T follicular helper cell (primary cell): Measurements from ENCODE around the gene SCTR.
"Not testable (repeated sequence)": the region's sequence is repeated elsewhere in the genome, so short reads cannot be mapped to it uniquely, and the experiment has no call there.

Experiments
- DNase-seq: peaks from one replicate; pipeline ENCODE4 v3.0.0-alpha.2; 2020; ENCODE audit warnings: low read depth

SCTR gene

DNA sequence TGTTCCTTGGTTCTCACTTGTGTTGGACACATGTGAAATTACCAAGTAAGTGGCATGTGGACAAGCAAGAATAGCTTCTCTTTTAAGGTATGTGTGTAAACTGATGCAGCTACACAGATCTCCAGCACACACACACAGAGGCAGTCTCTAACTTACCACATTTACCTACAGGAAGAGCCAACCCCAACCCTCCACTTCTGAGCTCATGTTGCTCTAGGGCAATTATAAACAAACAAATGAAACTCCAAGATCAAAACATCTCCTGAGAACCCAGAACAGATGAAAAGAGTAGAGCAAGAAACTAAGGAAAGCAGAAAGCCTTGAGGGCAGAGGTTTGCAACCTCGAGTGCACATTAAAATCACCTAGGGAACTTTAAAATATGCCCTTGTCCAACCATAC lies 108.7 kb downstream of the SCTR start:
- DNase-seq, result no peak

DNA sequence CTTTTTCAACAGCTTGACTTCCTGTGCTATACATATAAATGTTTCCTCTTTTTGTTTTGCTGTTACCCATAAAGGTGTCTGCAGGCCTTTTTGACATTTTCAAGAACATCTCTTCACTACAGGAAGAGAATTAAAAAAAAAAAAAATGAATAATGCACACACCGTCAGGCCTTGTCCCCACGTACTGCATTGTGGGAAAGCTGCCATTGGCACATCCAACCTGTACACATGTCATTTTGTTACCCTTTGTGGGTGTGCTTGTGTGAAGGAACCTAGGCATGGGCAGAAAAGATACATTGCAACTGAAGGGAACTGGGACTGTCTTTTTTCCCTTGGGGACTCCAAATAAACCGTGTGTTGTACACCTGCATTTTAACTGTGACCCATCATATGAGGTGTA lies 109.4 kb downstream of the SCTR start:
- no peak for DNase-seq

DNA sequence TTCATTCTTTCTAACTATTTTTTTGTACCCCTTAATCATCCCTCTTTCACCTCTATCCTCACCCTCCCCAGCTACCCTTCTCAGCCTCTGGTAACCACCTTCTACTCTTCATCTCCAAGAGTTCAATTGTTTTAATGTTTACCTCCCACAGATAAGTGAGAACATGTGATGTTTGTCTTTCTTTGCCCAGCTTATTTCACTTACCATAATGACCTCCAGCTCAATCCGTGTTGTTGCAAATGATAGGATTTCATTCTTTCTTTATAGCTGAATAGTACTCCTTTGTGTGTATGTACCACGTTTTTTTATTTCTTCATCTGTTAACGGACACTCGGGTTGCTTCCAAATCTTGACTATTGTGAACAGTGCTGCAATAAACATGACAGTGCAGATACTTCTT lies 114.8 kb downstream of the SCTR start:
- DNase-seq, result no peak

DNA sequence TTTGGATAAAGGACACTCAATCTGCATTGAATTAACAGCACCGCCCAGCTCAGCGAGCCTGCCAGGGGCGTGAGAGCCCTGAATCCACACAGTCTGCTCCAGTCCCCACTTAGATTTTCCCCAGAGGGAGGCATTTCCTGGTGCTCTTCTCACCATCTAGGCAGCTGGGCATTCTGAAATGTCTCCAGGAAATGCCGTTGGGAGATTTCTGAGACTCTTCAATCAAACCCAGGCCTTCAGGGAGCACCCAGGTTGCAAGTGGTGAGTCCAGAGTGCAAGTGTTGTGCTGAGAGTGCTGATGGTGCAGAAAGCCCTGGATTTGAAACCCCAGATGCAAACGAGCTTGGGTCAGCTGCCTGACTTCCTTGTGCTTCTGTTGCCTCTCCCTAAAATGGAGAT lies 116.1 kb downstream of the SCTR start:
- DNase-seq, result no peak

DNA sequence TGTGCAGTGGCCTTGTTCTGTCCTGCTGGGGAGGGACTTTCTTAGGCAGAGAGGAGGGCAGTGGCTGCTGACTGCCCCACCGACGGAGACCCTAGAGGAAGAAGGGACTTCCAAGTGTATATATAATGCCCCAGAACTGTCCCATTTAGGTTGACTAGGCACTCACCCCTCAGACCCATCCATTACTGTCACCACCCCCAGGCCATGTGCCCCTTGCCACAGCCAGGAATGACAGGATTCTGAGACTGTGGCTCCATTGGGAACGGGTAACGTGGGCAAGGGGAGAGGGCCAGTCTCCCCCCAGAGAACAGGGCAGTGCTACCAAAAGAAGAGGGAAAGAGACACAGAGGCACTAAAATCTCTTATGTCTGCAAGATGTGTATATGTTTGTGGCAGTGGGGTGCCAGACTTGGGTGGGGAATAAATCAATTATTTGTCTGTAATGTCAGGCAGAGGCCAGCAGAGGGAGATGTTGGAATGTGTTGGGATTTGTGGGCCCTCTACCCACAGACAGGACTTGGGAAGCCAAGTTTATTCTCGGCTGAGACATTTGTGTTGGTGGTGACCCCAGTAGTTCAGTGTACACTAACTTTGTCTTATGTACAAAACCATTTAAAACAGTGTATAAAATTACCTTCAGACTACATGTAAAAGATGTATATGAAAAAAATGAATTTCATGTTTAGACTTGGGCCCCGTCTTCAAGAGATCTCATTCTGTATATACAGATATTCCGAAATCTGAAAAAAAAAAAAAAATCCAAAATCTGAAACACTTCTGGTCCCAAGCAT lies 116.7 kb downstream of the SCTR start:
- no peak for DNase-seq

DNA sequence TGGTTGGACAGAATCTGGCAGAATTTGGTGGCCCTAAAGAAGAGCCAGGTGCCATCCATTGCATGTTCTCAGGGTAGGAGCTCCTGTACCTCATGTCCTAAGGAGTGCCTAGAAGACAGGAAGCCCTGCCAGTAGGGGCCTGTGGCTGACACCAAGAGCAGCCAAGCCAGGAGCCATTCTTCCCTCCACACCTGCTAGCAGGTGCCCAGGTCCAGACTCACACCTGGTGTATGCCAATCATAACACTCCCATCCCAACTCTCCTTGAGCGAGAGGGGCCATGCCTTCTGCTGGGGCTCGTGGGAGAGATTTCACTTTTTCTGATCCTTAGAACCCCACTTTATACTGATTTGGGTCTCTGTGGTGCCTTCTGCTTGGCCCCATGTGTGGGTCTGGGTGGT lies 119.1 kb downstream of the SCTR start:
- DNase-seq, result no peak

DNA sequence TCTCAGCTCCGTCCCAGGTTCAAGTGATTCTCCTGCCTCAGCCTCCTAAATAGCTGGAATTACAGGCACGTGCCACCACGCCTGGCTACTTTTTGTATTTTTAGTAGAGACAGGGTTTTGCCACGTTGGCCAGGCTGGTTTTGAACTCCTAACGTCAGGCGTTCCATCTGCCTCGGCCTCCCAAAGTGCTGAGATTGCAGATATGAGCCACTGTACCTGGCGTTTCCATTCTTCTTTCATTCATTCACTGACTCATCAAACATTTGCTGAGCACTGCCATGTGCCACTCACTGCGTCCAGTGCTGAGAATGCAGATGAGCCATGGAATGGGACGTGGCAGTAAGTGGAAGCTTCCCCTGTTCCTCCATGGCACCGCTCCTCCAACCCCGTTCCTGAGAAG lies 120.7 kb downstream of the SCTR start:
- DNase-seq, result not testable (repeated sequence)

DNA sequence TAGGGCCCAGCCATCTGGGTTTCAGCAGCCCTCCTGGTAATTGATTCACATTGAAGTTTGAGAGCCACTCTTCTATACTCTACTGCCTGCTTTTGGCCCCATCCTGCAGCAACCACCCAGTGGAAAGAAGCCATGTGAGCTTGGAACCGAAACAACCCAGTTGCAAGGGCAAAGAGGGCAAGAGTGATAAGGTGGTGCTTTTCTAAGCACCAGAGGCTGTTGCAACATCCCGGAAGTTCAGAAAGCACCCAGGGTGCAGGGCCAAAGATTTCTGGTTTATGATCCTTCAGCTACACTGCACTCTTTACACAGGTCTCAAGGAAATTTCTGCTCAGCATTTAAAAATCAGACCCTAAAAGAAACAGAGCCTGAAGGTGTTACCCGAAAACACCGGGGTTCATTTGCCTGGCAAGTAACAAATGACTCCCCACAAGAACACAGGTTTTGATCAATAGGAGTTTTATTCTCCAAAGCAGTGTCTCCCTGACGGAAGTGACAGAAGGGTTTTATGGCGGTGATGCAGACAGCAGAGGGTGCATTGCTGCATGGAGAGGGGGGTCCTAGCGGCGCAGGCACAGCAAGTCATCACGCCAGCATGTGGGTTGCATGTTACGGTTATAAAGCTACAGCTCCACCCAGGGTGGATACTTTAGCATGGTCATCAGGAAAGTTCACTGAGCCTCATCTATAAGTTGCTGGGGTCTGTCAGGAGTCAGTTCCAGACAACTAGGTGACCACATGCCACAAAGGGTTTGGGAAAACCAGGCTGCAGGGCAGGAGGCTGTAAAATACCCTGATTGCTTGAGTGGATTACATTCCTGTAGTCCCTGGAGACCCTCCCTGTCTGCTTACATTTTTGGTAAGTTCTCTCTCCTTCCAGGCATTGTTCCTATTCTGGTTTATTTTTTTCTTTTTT lies 121.4 kb downstream of the SCTR start:
- DNase-seq, result no peak

DNA sequence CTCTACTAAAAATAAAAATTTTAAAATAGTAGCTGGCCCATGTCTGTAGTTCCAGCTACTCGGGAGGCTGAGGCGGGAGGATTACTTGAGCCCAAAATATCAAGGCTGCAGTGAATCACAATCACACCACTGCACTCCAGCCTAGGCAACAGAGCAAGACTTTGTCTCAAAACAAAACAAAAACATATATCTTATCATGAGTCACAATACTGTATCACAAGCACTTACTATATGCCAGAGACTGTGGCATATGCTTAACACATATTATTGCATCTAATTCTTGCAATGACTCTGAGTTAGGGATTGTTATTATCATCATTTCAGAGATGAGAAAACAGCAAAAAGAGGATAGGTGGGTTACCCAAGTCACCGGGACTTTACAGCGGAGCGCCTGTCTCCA lies 122.2 kb downstream of the SCTR start:
- no peak for DNase-seq

DNA sequence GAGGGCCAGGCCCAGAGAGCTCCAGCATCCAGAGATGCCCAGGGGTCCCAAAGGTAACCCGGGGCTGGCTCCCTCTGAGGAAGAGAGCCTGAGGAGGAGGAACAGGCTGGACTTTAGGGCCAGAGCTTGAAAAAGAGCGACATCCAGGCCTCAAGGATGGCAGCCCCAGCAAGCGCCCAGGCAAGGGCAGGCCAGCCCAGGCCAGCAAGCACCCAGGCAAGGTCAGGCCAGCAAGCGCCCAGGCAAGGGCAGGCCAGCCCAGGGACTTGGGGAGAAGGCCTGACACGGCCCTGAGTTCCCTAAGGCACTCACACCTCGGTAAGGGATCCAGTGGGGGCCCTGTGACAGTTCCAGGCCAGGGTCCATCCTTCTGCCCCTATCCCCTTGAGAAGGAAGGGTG lies 127.1 kb downstream of the SCTR start:
- DNase-seq, result no peak

DNA sequence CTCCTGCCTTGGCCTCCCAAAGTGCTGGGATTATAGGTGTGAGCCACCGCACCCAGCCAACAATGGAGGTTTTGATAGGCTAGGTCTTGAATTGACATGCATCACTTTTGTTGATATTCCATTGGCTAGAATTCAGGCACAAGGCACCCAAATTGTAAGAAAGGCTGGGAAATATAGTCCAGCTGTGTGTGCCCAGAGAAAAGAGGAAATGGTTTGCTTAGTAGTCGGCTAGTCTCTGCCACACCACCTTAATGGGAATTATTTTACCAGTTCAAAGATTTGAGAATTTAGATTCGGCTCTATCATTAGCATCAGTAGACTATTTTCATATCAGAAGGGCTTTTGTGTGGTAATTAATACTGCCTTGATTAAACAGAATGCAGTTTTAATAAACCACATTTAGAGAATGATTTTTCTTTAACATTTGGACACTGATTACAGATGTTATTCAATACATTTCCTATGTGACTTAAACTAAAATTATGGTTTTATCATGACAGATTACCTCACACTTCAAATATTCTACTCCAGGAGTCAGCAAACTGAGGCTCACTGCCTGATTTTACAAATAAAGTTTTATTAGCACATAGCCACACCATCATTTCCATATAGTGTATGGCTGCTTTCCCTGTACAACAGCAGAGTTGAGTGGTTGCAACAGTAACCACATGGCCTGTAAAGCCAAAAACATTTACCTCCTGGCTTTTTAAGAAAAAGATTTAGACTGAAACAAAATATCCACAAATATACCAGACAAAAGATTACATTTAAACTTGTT lies 130.1 kb downstream of the SCTR start:
- no peak for DNase-seq
